H1 (cell line): ENCODE results near the gene SIX5. TPM values are rescaled to one million over a fixed set of nuclear protein-coding genes. Genes with fewer than 3 reads are reported as not detected.

Experiments
- CBX5 ChIP-seq: fragments of 300-800, 300-1000 bp; sonication (generic); IDR thresholded peaks from 2 replicates; pipeline ENCODE4 v1.7.1; 2016; ENCODE audit warnings: antibody characterized with exemption, low read length, low read depth
- CHD2 ChIP-seq: IDR thresholded peaks from 2 replicates; pipeline ENCODE4 v1.6.1; 2012; ENCODE audit warnings: low read length, improper control_type of control experiment
- GABPA ChIP-seq: IDR thresholded peaks from 2 replicates; pipeline ENCODE4 v1.6.1; 2011; ENCODE audit warnings: mild to moderate bottlenecking, low read length, moderate library complexity, borderline replicate concordance; ENCODE audit not compliant: insufficient read depth
- RAD21 ChIP-seq, 2 experiments: IDR thresholded peaks in 1 of 2; conservative IDR thresholded peaks in 1 of 2; 2 replicates each; pipeline ENCODE4 v1.6.1; 2011; ENCODE audit warnings: low read depth in 2 of 2, low read length in 2 of 2, improper control_type of control experiment in 1 of 2, inconsistent platforms in 1 of 2, mild to moderate bottlenecking in 1 of 2, moderate library complexity in 1 of 2
- RFX5 ChIP-seq: IDR thresholded peaks from 2 replicates; pipeline ENCODE4 v1.6.1; 2011; ENCODE audit warnings: low read depth, low read length, improper control_type of control experiment, borderline replicate concordance
- SP1 ChIP-seq: IDR thresholded peaks from 2 replicates; pipeline ENCODE4 v1.6.1; 2011; ENCODE audit warnings: low read depth, low read length
- SP4 ChIP-seq: IDR thresholded peaks from 2 replicates; pipeline ENCODE4 v1.6.1; 2012; ENCODE audit warnings: low read length, inconsistent platforms
- YY1 ChIP-seq: IDR thresholded peaks from 2 replicates; pipeline ENCODE4 v1.6.1; 2011; ENCODE audit warnings: low read depth, mild to moderate bottlenecking, low read length
- polyA plus RNA-seq, 7 experiments: library from polyadenylated mRNA; depleted of rRNA in 3 of 7; stranded (reverse) in 5 of 7; unstranded in 2 of 7; fragments of >200 nt in 5 of 7; fragments of 200-250 nt in 2 of 7; gene quantifications; 1 replicate in 5 of 7; 2 replicates in 1 of 7; 4 replicates in 1 of 7; pipeline versions ENCODE4 v1.2.1 to v1.2.3, GENCODE V29; 2011 to 2013; ENCODE audit warnings: missing spikeins in 2 of 7, mixed read lengths in 2 of 7
- total RNA-seq: library from RNA; stranded (reverse); fragmentation: NEBNext Ultra II Directional; extraction: Animal tissue kit (Norgen Biotek cat#: 25700); gene quantifications from 2 replicates; pipeline ENCODE4 v1.2.1, GENCODE V29; 2021
- TF ChIP-seq, protein P1 (sequence below): IDR thresholded peaks from 2 replicates; pipeline ENCODE4 v1.6.1; 2012; ENCODE audit warnings: low read length, inconsistent platforms
- TF ChIP-seq, protein P2 (sequence below), 3 experiments: IDR thresholded peaks; 1 replicate in 2 of 3; 2 replicates in 1 of 3; pipeline versions ENCODE4 v1.5.1 to v1.6.1; 2011; ENCODE audit warnings: low read length in 3 of 3, mild to moderate bottlenecking in 3 of 3, inconsistent platforms in 2 of 3, low read depth in 1 of 3, moderate library complexity in 1 of 3; ENCODE audit not compliant: insufficient read depth in 1 of 3; ENCODE audit errors: control extremely low read depth in 1 of 3

SIX5 gene
- total and polyA plus RNA-seq, 2 of the 8 experiments (the other 6 are each of a cell fraction or from before 2014, with no cell fraction given): 20.9 to 24.2 TPM

DNA sequence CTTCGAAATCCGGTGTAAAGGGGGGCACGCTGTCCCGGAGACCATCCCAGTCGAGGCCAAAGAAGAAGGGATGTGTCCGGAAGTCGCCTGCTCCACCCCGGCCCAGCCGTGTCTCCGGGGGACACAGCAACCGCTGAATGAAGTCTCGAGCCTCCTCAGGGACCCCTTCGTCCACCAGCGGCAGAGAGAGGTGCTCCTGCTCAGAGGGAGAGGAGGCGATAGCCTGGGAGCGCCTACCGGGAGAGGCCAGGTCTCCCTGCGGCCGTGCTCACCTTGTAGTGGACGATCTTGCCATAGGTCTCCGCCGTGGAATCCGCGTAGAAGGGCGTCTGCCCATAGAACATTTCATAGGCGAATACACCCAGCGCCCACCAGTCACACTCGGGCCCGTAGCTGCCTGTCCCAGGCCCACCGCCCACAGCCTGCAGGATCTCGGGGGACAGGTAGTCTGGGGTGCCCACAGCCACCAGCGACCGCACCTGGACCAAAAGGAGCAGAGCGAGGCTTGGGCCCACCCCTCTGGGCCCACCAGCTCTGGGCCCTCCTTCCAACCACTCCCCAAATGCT, 8.4 kb upstream of the SIX5 start (continued):
- TF ChIP-seq, protein P1, sequence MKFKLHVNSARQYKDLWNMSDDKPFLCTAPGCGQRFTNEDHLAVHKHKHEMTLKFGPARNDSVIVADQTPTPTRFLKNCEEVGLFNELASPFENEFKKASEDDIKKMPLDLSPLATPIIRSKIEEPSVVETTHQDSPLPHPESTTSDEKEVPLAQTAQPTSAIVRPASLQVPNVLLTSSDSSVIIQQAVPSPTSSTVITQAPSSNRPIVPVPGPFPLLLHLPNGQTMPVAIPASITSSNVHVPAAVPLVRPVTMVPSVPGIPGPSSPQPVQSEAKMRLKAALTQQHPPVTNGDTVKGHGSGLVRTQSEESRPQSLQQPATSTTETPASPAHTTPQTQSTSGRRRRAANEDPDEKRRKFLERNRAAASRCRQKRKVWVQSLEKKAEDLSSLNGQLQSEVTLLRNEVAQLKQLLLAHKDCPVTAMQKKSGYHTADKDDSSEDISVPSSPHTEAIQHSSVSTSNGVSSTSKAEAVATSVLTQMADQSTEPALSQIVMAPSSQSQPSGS: no peak
- no peak for TF ChIP-seq RFX5
- TF ChIP-seq YY1: no peak
- no peak for TF ChIP-seq CHD2
- TF ChIP-seq CBX5: no peak
- no peak for TF ChIP-seq GABPA
- TF ChIP-seq RAD21 (IDR thresholded peaks at IDR 0.05 in 1 of 2, conservative IDR thresholded peaks at IDR 0.05 in 1 of 2; ENCODE audit: low read depth in 2 of 2, low read length in 2 of 2): no peak
- TF ChIP-seq, protein P2, sequence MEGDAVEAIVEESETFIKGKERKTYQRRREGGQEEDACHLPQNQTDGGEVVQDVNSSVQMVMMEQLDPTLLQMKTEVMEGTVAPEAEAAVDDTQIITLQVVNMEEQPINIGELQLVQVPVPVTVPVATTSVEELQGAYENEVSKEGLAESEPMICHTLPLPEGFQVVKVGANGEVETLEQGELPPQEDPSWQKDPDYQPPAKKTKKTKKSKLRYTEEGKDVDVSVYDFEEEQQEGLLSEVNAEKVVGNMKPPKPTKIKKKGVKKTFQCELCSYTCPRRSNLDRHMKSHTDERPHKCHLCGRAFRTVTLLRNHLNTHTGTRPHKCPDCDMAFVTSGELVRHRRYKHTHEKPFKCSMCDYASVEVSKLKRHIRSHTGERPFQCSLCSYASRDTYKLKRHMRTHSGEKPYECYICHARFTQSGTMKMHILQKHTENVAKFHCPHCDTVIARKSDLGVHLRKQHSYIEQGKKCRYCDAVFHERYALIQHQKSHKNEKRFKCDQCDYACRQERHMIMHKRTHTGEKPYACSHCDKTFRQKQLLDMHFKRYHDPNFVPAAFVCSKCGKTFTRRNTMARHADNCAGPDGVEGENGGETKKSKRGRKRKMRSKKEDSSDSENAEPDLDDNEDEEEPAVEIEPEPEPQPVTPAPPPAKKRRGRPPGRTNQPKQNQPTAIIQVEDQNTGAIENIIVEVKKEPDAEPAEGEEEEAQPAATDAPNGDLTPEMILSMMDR (IDR thresholded peaks at IDR 0.05; ENCODE audit: control extremely low read depth in 1 of 3, insufficient read depth in 1 of 3, low read depth in 1 of 3, low read length in 3 of 3): no peak
- no peak for TF ChIP-seq SP4
- TF ChIP-seq SP1: no peak
